SK-N-SH (cell line): ENCODE data around the gene WDR45. TPM values are rescaled to one million over a fixed set of nuclear protein-coding genes. Genes with fewer than 3 reads are reported as not detected.

Experiments used
- CTCF ChIA-PET: fragments of 300-600, 350-600 bp; formaldehyde crosslinking; extraction: SDS; loops from one replicate; lab custom pipeline; 2021; lab: Yijun Ruan, JAX
- POLR2A ChIA-PET: fragments of 350-600 bp; sonication (Branson Sonifier 250); formaldehyde crosslinking; extraction: SDS; loops from one replicate; lab custom pipeline; 2020; ENCODE audit warnings: antibody characterized with exemption, inconsistent platforms; lab: Yijun Ruan, JAX
- DNase-seq: peaks from one replicate; pipeline ENCODE4 v3.0.0; 2012
- H2AFZ ChIP-seq: fragments of 200-600 bp; sonication (generic); 2 replicates; pipeline ENCODE4 v1.8.1; 2016; ENCODE audit warnings: antibody characterized with exemption, mild to moderate bottlenecking, low read depth
- H3F3A ChIP-seq: fragments of 200-600 bp; sonication (generic); replicated peaks from 2 replicates; pipeline ENCODE3; 2016; ENCODE audit warnings: antibody characterized with exemption, mild to moderate bottlenecking; ENCODE audit not compliant: insufficient read depth
- H3K27ac ChIP-seq, 2 experiments: fragments of 200-500 bp in 1 of 2; fragments of 200-600 bp in 1 of 2; sonication (Bioruptor generic) in 1 of 2; sonication (generic), shearing (Covaris generic) in 1 of 2; 2 replicates each; pipeline versions ENCODE4 v1.5.1 to v1.6.1; 2014 to 2016; ENCODE audit warnings: low read depth in 2 of 2, inconsistent platforms in 1 of 2, low read length in 1 of 2, mild to moderate bottlenecking in 1 of 2, mixed read lengths in 1 of 2
- H3K27me3 ChIP-seq: fragments of 200-600 bp; sonication (generic), shearing (Covaris generic); 2 replicates; pipeline ENCODE4 v1.6.1; 2016; ENCODE audit warnings: mixed run types; ENCODE audit not compliant: insufficient read depth
- H3K36me3 ChIP-seq, 2 experiments: fragments of 200-500 bp in 1 of 2; fragments of 200-600 bp in 1 of 2; sonication (Bioruptor generic) in 1 of 2; sonication (generic) in 1 of 2; replicated peaks in 1 of 2; 2 replicates each; pipeline versions ENCODE3 to v1.5.1; 2014 to 2016; ENCODE audit warnings: low read length in 1 of 2, mild to moderate bottlenecking in 1 of 2; ENCODE audit not compliant: insufficient read depth in 2 of 2, control insufficient read depth in 1 of 2
- H3K4me1 ChIP-seq, 2 experiments: fragments of 200-500 bp in 1 of 2; fragments of 200-600 bp in 1 of 2; sonication (Bioruptor generic) in 1 of 2; sonication (generic), shearing (Covaris generic) in 1 of 2; 2 replicates each; pipeline versions ENCODE4 v1.5.1 to v1.6.1; 2014 to 2016; ENCODE audit warnings: low read depth in 1 of 2, low read length in 1 of 2, mixed run types in 1 of 2; ENCODE audit not compliant: insufficient read depth in 2 of 2, control insufficient read depth in 1 of 2
- H3K4me2 ChIP-seq: fragments of 200-600 bp; sonication (generic), shearing (Covaris generic); 2 replicates; pipeline ENCODE4 v1.6.1; 2017; ENCODE audit warnings: mixed run types
- H3K4me3 ChIP-seq, 2 experiments: fragments of 200-500 bp in 1 of 2; fragments of 200-600 bp in 1 of 2; sonication (Bioruptor generic) in 1 of 2; sonication (generic), shearing (Covaris generic) in 1 of 2; 2 replicates each; pipeline versions ENCODE4 v1.5.1 to v1.8.1; 2014 to 2016; ENCODE audit warnings: low read depth in 2 of 2, inconsistent platforms in 1 of 2, low read length in 1 of 2, mild to moderate bottlenecking in 1 of 2, mixed read lengths in 1 of 2, moderate library complexity in 1 of 2
- H3K79me2 ChIP-seq: fragments of 200-600 bp; sonication (generic); 2 replicates; pipeline ENCODE4 v1.8.1; 2017; ENCODE audit warnings: mild to moderate bottlenecking; ENCODE audit not compliant: insufficient read depth
- H3K9ac ChIP-seq: fragments of 200-600 bp; sonication (generic); 2 replicates; pipeline ENCODE4 v1.6.1; 2017; ENCODE audit warnings: mixed run types
- H3K9me2 ChIP-seq: fragments of 200-600 bp; sonication (generic); 2 replicates; pipeline ENCODE4 v1.6.1; 2017; ENCODE audit warnings: mixed run types
- H3K9me3 ChIP-seq: fragments of 200-600 bp; sonication (generic); 2 replicates; pipeline ENCODE4 v1.6.1; 2017; ENCODE audit warnings: mixed run types, mild to moderate bottlenecking, moderate library complexity
- H4K20me1 ChIP-seq: fragments of 200-600 bp; sonication (generic); 2 replicates; pipeline ENCODE4 v1.6.1; 2017; ENCODE audit warnings: mild to moderate bottlenecking, mixed run types; ENCODE audit not compliant: insufficient read depth
- ELF1 ChIP-seq: IDR thresholded peaks from 2 replicates; pipeline ENCODE4 v1.4.0; 2012
- EZH2phosphoT487 ChIP-seq: fragments of 200-600 bp; sonication (generic); IDR thresholded peaks from 2 replicates; pipeline ENCODE4 v1.6.1; 2017; ENCODE audit warnings: low read depth, mixed run types, mild to moderate bottlenecking, antibody characterized with exemption, moderate library complexity, borderline replicate concordance
- GABPA ChIP-seq: IDR thresholded peaks from 2 replicates; pipeline ENCODE4 v1.4.0; 2012; ENCODE audit warnings: low read depth, mild to moderate bottlenecking
- GATA2 ChIP-seq: sonication (generic); formaldehyde crosslinking; IDR thresholded peaks from 2 replicates; pipeline ENCODE4 v1.5.0; 2020; ENCODE audit warnings: mild to moderate bottlenecking, missing genetic modification reagents
- JUND ChIP-seq: IDR thresholded peaks from 2 replicates; pipeline ENCODE4 v1.4.0; 2012
- MEF2A ChIP-seq: IDR thresholded peaks from 2 replicates; pipeline ENCODE4 v1.4.0; 2012; ENCODE audit warnings: low read depth, borderline replicate concordance
- NRF1 ChIP-seq: IDR thresholded peaks from 2 replicates; pipeline ENCODE4 v1.6.1; 2012; ENCODE audit warnings: low read depth, mild to moderate bottlenecking, low read length
- POLR2AphosphoS5 ChIP-seq: IDR thresholded peaks from 2 replicates; pipeline ENCODE4 v1.6.1; 2012; ENCODE audit warnings: low read depth, low read length
- SMC3 ChIP-seq: IDR thresholded peaks from 2 replicates; pipeline ENCODE4 v1.6.1; 2012; ENCODE audit warnings: low read depth, low read length, improper control_type of control experiment
- TAF1 ChIP-seq: IDR thresholded peaks from 2 replicates; pipeline ENCODE4 v1.6.1; 2012; ENCODE audit warnings: low read depth, mild to moderate bottlenecking, low read length, moderate library complexity, borderline replicate concordance
- YY1 ChIP-seq: IDR thresholded peaks from 2 replicates; pipeline ENCODE4 v1.4.0; 2012; ENCODE audit warnings: low read depth, mild to moderate bottlenecking
- WGBS: methylation state at CpG from one replicate; pipeline ENCODE4 v1.1.6; 2017; ENCODE audit warnings: low lambda C conversion rate; 5-methylcytosine and 5-hydroxymethylcytosine counted together
- polyA plus RNA-seq, 3 experiments: library from polyadenylated mRNA; depleted of rRNA; stranded (reverse); fragments of >200 nt; gene quantifications; 2 replicates each; pipeline ENCODE4 v1.2.3, GENCODE V29; 2012
- TF ChIP-seq, protein P1 (sequence below): fragments of 150-350 bp; IDR thresholded peaks from 2 replicates; pipeline ENCODE4 v1.6.1; 2017; ENCODE audit warnings: antibody characterized with exemption, low read length, low read depth, borderline replicate concordance
- TF ChIP-seq, protein P2 (sequence below): IDR thresholded peaks from 2 replicates; pipeline ENCODE4; 2012
- TF ChIP-seq, protein P3 (sequence below): IDR thresholded peaks from 2 replicates; pipeline ENCODE4 v1.6.1; 2012; ENCODE audit warnings: mild to moderate bottlenecking, low read depth, low read length, moderate library complexity

Gene WDR45
- polyA plus RNA-seq, 1 of the 3 experiments (the other 2 are of a cell fraction), result 108 TPM

DNA sequence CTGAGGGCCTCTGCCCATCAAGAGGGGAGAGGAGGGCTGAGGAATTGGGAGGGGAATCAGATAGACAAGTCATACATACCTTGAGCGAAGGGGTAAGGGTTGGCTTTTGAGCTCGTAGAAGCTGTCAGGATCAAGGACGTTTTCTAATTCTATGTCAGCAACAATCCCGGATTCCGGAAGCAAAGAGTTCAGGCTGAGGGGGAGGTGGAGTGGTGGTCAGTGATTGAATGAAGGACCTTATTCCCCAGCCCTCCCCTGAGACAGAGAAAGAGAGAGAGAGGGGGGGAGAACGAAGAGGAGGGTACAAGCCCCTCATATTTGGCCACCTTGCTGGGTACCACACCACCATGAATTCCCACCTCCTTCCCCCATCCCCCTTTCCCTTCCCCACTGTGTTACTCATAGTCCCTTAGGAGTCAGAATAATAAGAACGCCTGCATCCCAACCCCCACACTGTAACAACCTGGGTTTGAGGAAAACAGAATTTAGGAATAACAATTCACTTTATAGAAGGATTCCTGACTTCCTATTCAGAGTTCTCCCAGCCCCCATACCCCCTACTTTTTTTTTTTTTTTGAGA is 39.2 kb downstream of the WDR45 start:
- H3K9me3 ChIP-seq, result no peaks in the 10 kb centered on the region
- no peak overlapping the region for H2AFZ ChIP-seq
- no peak for DNase-seq
- peak overlapping the region in 1 of 2 experiments; percentile 83; a peak in 3 of 4 replicates for H3K27ac ChIP-seq
- no peak for TF ChIP-seq NRF1
- no peak for TF ChIP-seq EZH2phosphoT487
- no peak for TF ChIP-seq MEF2A
- no peak for TF ChIP-seq GABPA
- TF ChIP-seq TAF1, result no peak
- TF ChIP-seq YY1, result no peak
- TF ChIP-seq, protein P1, sequence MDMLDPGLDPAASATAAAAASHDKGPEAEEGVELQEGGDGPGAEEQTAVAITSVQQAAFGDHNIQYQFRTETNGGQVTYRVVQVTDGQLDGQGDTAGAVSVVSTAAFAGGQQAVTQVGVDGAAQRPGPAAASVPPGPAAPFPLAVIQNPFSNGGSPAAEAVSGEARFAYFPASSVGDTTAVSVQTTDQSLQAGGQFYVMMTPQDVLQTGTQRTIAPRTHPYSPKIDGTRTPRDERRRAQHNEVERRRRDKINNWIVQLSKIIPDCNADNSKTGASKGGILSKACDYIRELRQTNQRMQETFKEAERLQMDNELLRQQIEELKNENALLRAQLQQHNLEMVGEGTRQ, result no peak
- TF ChIP-seq, protein P2, sequence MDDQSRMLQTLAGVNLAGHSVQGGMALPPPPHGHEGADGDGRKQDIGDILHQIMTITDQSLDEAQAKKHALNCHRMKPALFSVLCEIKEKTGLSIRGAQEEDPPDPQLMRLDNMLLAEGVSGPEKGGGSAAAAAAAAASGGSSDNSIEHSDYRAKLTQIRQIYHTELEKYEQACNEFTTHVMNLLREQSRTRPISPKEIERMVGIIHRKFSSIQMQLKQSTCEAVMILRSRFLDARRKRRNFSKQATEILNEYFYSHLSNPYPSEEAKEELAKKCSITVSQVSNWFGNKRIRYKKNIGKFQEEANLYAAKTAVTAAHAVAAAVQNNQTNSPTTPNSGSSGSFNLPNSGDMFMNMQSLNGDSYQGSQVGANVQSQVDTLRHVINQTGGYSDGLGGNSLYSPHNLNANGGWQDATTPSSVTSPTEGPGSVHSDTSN, result no peak
- no peak for TF ChIP-seq SMC3
- TF ChIP-seq GATA2 (CRISPR knock-in tag), result no peak
- TF ChIP-seq POLR2AphosphoS5, result no peak
- TF ChIP-seq, protein P3, sequence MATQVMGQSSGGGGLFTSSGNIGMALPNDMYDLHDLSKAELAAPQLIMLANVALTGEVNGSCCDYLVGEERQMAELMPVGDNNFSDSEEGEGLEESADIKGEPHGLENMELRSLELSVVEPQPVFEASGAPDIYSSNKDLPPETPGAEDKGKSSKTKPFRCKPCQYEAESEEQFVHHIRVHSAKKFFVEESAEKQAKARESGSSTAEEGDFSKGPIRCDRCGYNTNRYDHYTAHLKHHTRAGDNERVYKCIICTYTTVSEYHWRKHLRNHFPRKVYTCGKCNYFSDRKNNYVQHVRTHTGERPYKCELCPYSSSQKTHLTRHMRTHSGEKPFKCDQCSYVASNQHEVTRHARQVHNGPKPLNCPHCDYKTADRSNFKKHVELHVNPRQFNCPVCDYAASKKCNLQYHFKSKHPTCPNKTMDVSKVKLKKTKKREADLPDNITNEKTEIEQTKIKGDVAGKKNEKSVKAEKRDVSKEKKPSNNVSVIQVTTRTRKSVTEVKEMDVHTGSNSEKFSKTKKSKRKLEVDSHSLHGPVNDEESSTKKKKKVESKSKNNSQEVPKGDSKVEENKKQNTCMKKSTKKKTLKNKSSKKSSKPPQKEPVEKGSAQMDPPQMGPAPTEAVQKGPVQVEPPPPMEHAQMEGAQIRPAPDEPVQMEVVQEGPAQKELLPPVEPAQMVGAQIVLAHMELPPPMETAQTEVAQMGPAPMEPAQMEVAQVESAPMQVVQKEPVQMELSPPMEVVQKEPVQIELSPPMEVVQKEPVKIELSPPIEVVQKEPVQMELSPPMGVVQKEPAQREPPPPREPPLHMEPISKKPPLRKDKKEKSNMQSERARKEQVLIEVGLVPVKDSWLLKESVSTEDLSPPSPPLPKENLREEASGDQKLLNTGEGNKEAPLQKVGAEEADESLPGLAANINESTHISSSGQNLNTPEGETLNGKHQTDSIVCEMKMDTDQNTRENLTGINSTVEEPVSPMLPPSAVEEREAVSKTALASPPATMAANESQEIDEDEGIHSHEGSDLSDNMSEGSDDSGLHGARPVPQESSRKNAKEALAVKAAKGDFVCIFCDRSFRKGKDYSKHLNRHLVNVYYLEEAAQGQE, result no peak
- TF ChIP-seq JUND, result no peak
- TF ChIP-seq ELF1, result no peak
- H3F3A ChIP-seq, result peaks cover 16% of the 10 kb centered on the region
- peaks cover 8 to 17% of the 10 kb centered on the region in 2 experiments; a peak in 3 of 4 replicates for H3K4me1 ChIP-seq
- no peaks in the 10 kb centered on the region for H4K20me1 ChIP-seq
- peaks cover 6% of the 10 kb centered on the region; the same call in 1 of the 2 replicates for H3K27me3 ChIP-seq
- peak overlapping the region in 1 of 2 experiments; percentile 76; a peak in 2 of 4 replicates for H3K4me3 ChIP-seq
- ChIA-PET POLR2A (interaction anchor here (0.6 kb wide), 1 partner anchor 20 kb away, joined by 4 read pairs; no protein-coding TSS in a partner anchor), CTCF (no interaction called here)
- peak overlapping the region; percentile 25; the same call in 1 of the 2 replicates for H3K9ac ChIP-seq
- H3K79me2 ChIP-seq, result peaks cover 53% of the 10 kb centered on the region
- whole genome bisulfite sequencing, result 43% methylated on average over 7 of the region's 7 CpGs
- H3K36me3 ChIP-seq, result peaks cover 3 to 15% of the 10 kb centered on the region in 2 experiments
- no peaks in the 10 kb centered on the region for H3K9me2 ChIP-seq
- H3K4me2 ChIP-seq, result peak overlapping the region; percentile 81
